Measurements from ENCODE around the gene GFAP. TPM values are rescaled to one million over a fixed set of nuclear protein-coding genes. Genes with fewer than 3 reads are reported as not detected.

The GFAP gene
- total RNA-seq, 1 experiment from 2014 or later: 1.2 TPM

DNA sequence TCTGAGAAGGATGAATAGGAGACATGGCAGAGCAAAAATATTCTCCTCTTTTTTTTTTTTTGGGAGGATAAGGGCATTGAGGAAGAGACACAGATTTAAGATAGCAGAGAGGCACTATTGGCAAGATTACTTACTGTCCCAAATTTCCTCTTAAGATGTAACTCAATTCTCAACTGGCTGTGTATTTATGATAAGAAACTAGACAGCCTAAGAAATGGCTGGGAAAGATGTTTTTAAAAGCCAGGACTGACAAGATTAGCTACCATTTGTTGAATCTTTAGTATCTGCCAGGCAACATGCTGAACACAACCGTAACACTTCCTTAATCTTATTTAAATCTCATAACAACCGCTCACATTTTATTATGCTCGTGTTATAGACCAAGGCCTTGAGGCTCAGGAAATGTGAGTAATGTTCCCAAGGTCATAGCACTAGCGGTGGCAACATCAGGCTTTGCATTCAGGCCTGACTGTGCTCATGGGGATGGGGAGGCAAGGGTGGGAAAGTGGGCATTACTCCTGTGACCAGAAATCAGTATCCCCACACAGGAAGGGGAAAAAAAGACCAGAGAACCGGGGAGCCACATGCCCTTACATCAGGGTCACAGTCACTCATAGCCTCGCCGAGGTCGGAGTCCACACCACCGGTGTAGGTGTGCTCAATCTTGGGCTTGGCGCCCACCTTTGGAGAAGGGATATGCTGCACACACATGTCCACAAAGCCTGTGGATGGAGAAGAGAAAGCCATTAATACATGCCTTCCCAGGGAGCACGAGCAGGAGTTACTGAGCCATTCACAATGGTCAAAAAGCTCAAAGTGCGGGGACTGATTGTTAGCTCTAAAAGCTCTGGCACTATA, 52.0 kb downstream of the GFAP start:
- TF ChIP-seq CTCF (conservative IDR thresholded peaks at IDR 0.05): no peak
- 100% methylated on average over 2 of the region's 12 CpGs for WGBS (ENCODE audit: extremely low coverage, insufficient read length, low lambda C conversion rate)
- no peak overlapping the region for H3K4me3 Mint-ChIP-seq

More for the DNA sequence above, 52.0 kb downstream of the GFAP start:
- Histone ChIP-seq H3T11ph (ENCODE audit: low read length) (no peak overlapping the region), H3K27me3 (ENCODE audit: insufficient read depth, low read length) (no peaks in the 10 kb centered on the region), H3K79me2 (ENCODE audit: insufficient read depth, low read length) (no peaks in the 10 kb centered on the region), H4K8ac (replicated peaks; ENCODE audit: insufficient read length, low read depth, low read length) (no peak overlapping the region), H2AFZ (ENCODE audit: low read length) (no peak overlapping the region), H3K23ac (ENCODE audit: insufficient read length, low read depth, low read length) (no peak overlapping the region), H3K4me1 (ENCODE audit: insufficient read depth, low read length) (no peaks in the 10 kb centered on the region), H3K9me3 (ENCODE audit: control insufficient read depth, low read depth, low read length) (no peaks in the 10 kb centered on the region), H3K56ac (ENCODE audit: insufficient read length, low read depth, low read length) (no peak overlapping the region), H3K79me1 (ENCODE audit: insufficient read depth, low read depth, low read length, poor library complexity, severe bottlenecking) (no peaks in the 10 kb centered on the region), H3K27ac (ENCODE audit: insufficient read length, low read depth, low read length) (no peak overlapping the region), H4K91ac (ENCODE audit: insufficient read length, low read depth, low read length) (no peak overlapping the region), H2BK20ac (ENCODE audit: low read depth, low read length, poor library complexity, severe bottlenecking) (no peak overlapping the region), H4K20me1 (ENCODE audit: control insufficient read depth, insufficient read depth, insufficient read length) (no peaks in the 10 kb centered on the region), H2BK15ac (ENCODE audit: low read depth, low read length) (no peak overlapping the region), H3K23me2 (ENCODE audit: insufficient read length, low read depth, low read length, poor library complexity, severe bottlenecking) (no peaks in the 10 kb centered on the region), H3K14ac (ENCODE audit: insufficient read depth, low read length) (no peak overlapping the region), H2BK12ac (ENCODE audit: insufficient read length, low read depth, low read length) (no peak overlapping the region), H2AK5ac (ENCODE audit: insufficient read length, low read length) (no peak overlapping the region), H3K4me2 (ENCODE audit: insufficient read depth, insufficient read length, low read length) (no peak overlapping the region), H3K4ac (ENCODE audit: low read depth, low read length) (no peak overlapping the region), H2BK5ac (ENCODE audit: insufficient read length, low read length) (no peak overlapping the region), H3K18ac (ENCODE audit: insufficient read length, low read depth, low read length) (no peak overlapping the region), H2BK120ac (ENCODE audit: low read depth, low read length, poor library complexity, severe bottlenecking) (no peak overlapping the region), H3K9ac (ENCODE audit: extremely low read depth, insufficient read length, low read length) (no peak overlapping the region), H4K5ac (ENCODE audit: insufficient read length, low read depth, low read length) (no peak overlapping the region)
- Mint-ChIP-seq H3K4me1 (no peaks in the 10 kb centered on the region), H3K36me3 (ENCODE audit: insufficient read depth in 1 of 3, low read depth in 3 of 3) (peaks cover 50 to 89% (median 67%) of the 10 kb centered on the region in 3 experiments), H3K27me3 (ENCODE audit: low read depth) (no peaks in the 10 kb centered on the region), H3K27ac (no peak overlapping the region), H3K9me3 (no peaks in the 10 kb centered on the region)
- DNase-seq: no peak
